Activated naive CD4-positive, alpha-beta T cell (primary cell): ENCODE results near the gene RIMKLB.
A peak's percentile ranks its signal among the peaks of the same experiment; 100 is the strongest.

ENCODE experiments used
- DNase-seq, 4 experiments: peaks; one replicate each; lab custom pipeline; 2025; lab: John Stamatoyannopoulos, UW

RIMKLB gene

GRCh38 chr12:8697476-8698131 is at the start of gene RIMKLB:
Gene RIMKLB (plus strand): TSS chr12:8697991. CDS start chr12:8713867, 15,876 bp downstream.
- peak; percentile 38 to 71 (median 48) for DNase-seq

GRCh38 chr12:8648576-8649205 is 49.1 kb upstream of the RIMKLB start:
- DNase-seq, result no peak

GRCh38 chr12:8655421-8655820 is 42.4 kb upstream of the RIMKLB start:
- no peak for DNase-seq

- DNase-seq, result no peak
These were observed 39.4 kb upstream of the RIMKLB start for GRCh38 chr12:8658346-8658745.

- no peak for DNase-seq
These were observed 36.8 kb upstream of the RIMKLB start for GRCh38 chr12:8661016-8661415.

GRCh38 chr12:8661751-8662150 is 36.0 kb upstream of the RIMKLB start:
- DNase-seq, result no peak

GRCh38 chr12:8662593-8662992 is 35.2 kb upstream of the RIMKLB start, which contains the start of gene MFAP5:
Gene MFAP5 (minus strand): TSS chr12:8662826. CDS start chr12:8662104, 722 bp downstream.
- no peak for DNase-seq

GRCh38 chr12:8664228-8664913 is 33.4 kb upstream of the RIMKLB start:
- DNase-seq, result no peak

- no peak for DNase-seq
These were observed 32.0 kb upstream of the RIMKLB start for GRCh38 chr12:8665759-8666158.

- no peak for DNase-seq
These were observed 30.5 kb upstream of the RIMKLB start for GRCh38 chr12:8667270-8667669.

- no peak for DNase-seq
These were observed 29.4 kb upstream of the RIMKLB start for GRCh38 chr12:8668441-8668840.

GRCh38 chr12:8672381-8672780 is 25.4 kb upstream of the RIMKLB start:
- DNase-seq, result no peak

GRCh38 chr12:8675591-8676036 is 22.2 kb upstream of the RIMKLB start:
- no peak for DNase-seq

- no peak for DNase-seq
These were observed 21.1 kb upstream of the RIMKLB start for GRCh38 chr12:8676651-8677050.

GRCh38 chr12:8677362-8677761 is 20.4 kb upstream of the RIMKLB start:
- DNase-seq, result no peak

GRCh38 chr12:8678661-8679111 is 19.1 kb upstream of the RIMKLB start:
- no peak for DNase-seq

- DNase-seq, result no peak
These were observed 17.3 kb upstream of the RIMKLB start for GRCh38 chr12:8680533-8680932.

GRCh38 chr12:8681129-8681884 is 16.5 kb upstream of the RIMKLB start:
- no peak for DNase-seq

- no peak for DNase-seq
These were observed 12.7 kb upstream of the RIMKLB start for GRCh38 chr12:8685051-8685450.

GRCh38 chr12:8687846-8688601 is 9.8 kb upstream of the RIMKLB start:
- no peak for DNase-seq

- no peak for DNase-seq
These were observed 8.1 kb upstream of the RIMKLB start for GRCh38 chr12:8689681-8690080.
